ENCODE results near the gene ZC2HC1B. TPM values are rescaled to one million over a fixed set of nuclear protein-coding genes. Genes with fewer than 3 reads are reported as not detected.

Gene ZC2HC1B
- total RNA-seq, 1 donor from 2014 or later, result not detected

DNA sequence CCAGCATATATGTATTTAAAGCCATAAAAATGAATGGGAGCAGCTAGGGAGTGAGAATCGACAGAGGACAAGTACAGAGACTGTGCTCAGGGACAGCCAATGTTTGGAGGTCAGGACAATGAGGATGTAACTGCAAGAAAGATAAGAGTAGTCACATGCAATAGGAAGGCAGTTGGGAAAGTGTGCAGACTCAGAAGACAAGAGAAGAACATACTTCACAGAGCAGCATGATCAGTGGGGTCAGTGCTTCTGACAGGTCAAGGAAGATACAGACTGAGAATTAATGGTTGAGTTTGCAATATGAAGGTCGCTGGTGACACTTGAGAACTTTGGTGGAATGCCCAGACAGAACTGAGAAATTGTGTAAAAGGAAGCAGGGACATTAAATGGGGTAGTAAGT is 118.7 kb downstream of the ZC2HC1B start:
- Histone ChIP-seq H3K36me3 (no peaks in the 10 kb centered on the region), H3K27me3 (ENCODE audit: low read depth) (no peaks in the 10 kb centered on the region), H3K4me3 (no peak overlapping the region), H3K9me3 (no peaks in the 10 kb centered on the region), H3K27ac (no peak overlapping the region), H3K4me1 (no peaks in the 10 kb centered on the region)
- TF ChIP-seq, protein P1, sequence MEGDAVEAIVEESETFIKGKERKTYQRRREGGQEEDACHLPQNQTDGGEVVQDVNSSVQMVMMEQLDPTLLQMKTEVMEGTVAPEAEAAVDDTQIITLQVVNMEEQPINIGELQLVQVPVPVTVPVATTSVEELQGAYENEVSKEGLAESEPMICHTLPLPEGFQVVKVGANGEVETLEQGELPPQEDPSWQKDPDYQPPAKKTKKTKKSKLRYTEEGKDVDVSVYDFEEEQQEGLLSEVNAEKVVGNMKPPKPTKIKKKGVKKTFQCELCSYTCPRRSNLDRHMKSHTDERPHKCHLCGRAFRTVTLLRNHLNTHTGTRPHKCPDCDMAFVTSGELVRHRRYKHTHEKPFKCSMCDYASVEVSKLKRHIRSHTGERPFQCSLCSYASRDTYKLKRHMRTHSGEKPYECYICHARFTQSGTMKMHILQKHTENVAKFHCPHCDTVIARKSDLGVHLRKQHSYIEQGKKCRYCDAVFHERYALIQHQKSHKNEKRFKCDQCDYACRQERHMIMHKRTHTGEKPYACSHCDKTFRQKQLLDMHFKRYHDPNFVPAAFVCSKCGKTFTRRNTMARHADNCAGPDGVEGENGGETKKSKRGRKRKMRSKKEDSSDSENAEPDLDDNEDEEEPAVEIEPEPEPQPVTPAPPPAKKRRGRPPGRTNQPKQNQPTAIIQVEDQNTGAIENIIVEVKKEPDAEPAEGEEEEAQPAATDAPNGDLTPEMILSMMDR (IDR thresholded peaks at IDR 0.05), result no peak
- intact Hi-C loops (cut with DNase I), result no loop called here
- DNase-seq (no peak), ATAC-seq (no peak)

DNA sequence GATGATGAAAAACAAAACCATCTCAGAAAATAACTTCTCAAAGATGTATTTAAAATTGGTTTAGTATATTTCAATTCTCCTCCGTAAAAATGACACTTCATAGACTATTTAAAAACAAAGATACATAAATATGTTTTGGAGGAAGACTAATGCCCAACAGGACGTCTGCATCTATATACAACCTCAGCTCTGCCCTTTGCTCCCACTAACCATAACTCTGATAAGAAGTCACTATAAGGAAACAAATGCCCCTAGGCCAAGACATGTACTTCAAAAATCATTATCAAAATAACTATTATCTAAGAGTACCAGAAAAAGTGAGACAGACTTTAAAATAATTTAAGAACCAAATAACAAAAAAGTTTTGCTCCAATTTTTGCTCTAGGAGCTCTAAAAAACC is 120.4 kb downstream of the ZC2HC1B start:
- no peak for ATAC-seq
- intact Hi-C loops (cut with DNase I), result no loop called here
- TF ChIP-seq, protein P1 (IDR thresholded peaks at IDR 0.05), result no peak

DNA sequence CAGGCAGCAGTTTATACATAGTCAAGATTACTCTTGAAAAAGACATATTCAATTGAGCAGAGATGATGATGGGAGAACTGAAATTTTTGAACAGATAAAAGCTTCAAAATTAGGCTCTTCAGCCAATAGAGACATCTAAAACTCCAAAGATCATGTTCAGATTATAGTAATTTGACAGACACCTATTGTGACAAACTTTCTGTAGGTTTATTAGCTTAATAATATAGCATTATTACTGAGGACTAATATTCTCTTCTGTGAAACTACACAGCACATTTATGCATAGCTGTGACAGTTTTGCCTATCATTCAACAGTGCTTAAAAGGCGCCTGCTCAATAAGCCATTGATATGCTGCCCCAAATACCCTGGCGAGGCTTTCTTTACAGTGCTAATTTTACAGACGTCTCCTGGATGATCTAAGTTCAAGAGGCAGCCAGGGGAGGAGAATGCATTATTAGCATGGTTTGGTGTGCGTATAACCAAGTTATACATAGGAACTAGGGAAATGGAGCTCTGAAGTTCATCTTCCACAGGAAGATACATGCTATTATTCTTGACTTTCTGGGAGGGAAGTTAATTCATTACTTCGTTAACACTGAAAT is 122.3 kb downstream of the ZC2HC1B start:
- TF ChIP-seq, protein P1 (IDR thresholded peaks at IDR 0.05), result no peak
- H3K27me3 ChIP-seq (ENCODE audit: low read depth), result no peaks in the 10 kb centered on the region
- no peaks in the 10 kb centered on the region for H3K36me3 ChIP-seq
- no peaks in the 10 kb centered on the region for H3K4me1 ChIP-seq
- no peak for DNase-seq
- no peaks in the 10 kb centered on the region for H3K9me3 ChIP-seq
- H3K4me3 ChIP-seq, result no peak overlapping the region
- no peak overlapping the region for H3K27ac ChIP-seq
- no peak for ATAC-seq
- intact Hi-C loops (cut with DNase I), result no loop called here

More for the DNA sequence above, 120.4 kb downstream of the ZC2HC1B start:
- no peak overlapping the region for H3K27ac ChIP-seq
- DNase-seq, result no peak
- no peak overlapping the region for H3K4me3 ChIP-seq
- no peaks in the 10 kb centered on the region for H3K4me1 ChIP-seq
- no peaks in the 10 kb centered on the region for H3K36me3 ChIP-seq
- H3K9me3 ChIP-seq, result no peaks in the 10 kb centered on the region
- H3K27me3 ChIP-seq (ENCODE audit: low read depth), result no peaks in the 10 kb centered on the region

Other genes with a start within 250 kb of the ZC2HC1B start
- gene PHACTR2, start 186.5 kb upstream of the ZC2HC1B start, total RNA-seq, result 115 TPM
- gene LTV1, start 21.1 kb upstream of the ZC2HC1B start, total RNA-seq, result 22.5 TPM
- gene PLAGL1, start 143.8 kb downstream of the ZC2HC1B start, total RNA-seq, result 44.7 TPM
- 112 TPM for gene SF3B5, start 231.1 kb downstream of the ZC2HC1B start, total RNA-seq